Measurements from ENCODE around the gene ATP5ME.

Gene ATP5ME

GRCh38 chr4:628311-628741, 45.8 kb downstream of the ATP5ME start:
- no peak for DNase-seq (ENCODE audit: low read depth)
- TF ChIP-seq CTCF (conservative IDR thresholded peaks at IDR 0.05; ENCODE audit: low read depth, low read length): no peak
- no peak overlapping the region for H3K4me3 ChIP-seq (ENCODE audit: low read length)

GRCh38 chr4:627347-628125, 46.5 kb downstream of the ATP5ME start:
- DNase-seq (ENCODE audit: low read depth): no peak
- H3K4me3 ChIP-seq (ENCODE audit: low read length): no peak overlapping the region
- TF ChIP-seq CTCF (conservative IDR thresholded peaks at IDR 0.05; ENCODE audit: low read depth, low read length): no peak

DNA sequence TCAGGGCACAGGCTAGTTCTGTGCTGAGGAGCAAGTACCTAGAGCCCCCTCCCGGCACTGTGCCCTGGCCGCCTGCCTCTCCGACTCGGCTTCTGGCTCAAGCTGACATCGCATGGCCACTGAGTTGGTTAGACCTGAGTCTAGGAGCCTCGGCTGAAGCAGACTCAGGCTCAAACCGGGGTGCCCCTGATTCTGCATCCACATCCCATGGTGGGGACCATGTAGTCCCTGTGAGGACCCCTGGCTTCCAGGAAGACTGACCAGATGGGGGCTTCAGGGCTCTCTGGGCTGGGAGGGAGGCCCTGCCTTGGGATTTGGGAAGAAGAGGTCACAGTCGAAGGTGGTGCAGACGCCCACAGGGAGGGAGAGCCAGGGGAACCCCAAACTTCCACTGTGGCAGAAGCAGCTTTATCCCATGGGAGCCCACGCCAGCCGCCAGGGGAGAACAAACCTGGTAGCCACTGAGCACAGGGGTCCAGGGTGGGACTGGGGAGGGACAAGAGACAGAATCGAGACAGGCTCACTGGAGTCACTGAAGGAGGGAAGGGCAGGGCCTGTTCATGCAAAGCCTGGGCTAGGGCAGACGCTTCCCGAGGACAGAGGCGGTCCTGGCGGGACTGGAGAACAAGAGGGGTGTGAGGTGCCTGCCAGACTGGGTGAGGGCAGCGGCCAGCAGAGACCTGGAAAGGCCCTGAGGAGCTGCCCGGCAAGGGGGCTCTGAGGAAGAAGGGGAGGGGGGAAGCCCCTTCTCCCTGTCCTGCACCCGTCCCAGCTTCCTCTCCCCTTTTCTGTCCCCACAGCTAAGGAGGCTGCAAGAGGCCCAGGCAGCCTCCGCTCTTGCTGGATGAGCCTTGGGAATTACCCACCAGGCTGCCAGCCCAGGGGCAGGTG, 47.6 kb downstream of the ATP5ME start:
- DNase-seq (ENCODE audit: low read depth): no peak
- no peak for TF ChIP-seq CTCF (conservative IDR thresholded peaks at IDR 0.05; ENCODE audit: low read depth, low read length)
- no peak overlapping the region for H3K4me3 ChIP-seq (ENCODE audit: low read length)

DNA sequence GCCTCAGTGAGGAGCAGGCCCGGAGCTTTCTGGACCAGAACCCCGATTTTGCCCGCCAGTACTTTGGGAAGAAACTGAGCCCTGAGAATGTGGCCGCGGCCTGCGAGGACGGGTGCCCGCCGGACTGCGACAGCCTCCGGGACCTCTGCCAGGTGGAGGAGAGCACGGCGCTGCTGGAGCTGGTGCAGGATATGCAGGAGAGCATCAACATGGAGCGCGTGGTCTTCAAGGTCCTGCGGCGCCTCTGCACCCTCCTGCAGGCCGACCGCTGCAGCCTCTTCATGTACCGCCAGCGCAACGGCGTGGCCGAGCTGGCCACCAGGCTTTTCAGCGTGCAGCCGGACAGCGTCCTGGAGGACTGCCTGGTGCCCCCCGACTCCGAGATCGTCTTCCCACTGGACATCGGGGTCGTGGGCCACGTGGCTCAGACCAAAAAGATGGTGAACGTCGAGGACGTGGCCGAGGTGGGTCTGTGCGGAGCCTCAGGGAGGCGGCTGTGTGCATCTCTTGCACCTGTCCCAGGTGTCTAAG, 48.4 kb downstream of the ATP5ME start:
- H3K4me3 ChIP-seq (ENCODE audit: low read length): no peak overlapping the region
- no peak for TF ChIP-seq CTCF (conservative IDR thresholded peaks at IDR 0.05; ENCODE audit: low read depth, low read length)

GRCh38 chr4:624705-625590, 49.1 kb downstream of the ATP5ME start, which contains the start of gene PDE6B:
Gene PDE6B (plus strand): TSS chr4:625573. CDS start chr4:625627, 54 bp downstream.
- DNase-seq (ENCODE audit: low read depth): peak; percentile 18
- no peak within 1 kb of the TSS for H3K4me3 ChIP-seq (ENCODE audit: low read length)
- no peak for TF ChIP-seq CTCF (conservative IDR thresholded peaks at IDR 0.05; ENCODE audit: low read depth, low read length)

More for the DNA sequence above, 48.4 kb downstream of the ATP5ME start:
- DNase-seq (ENCODE audit: low read depth): no peak

DNA sequence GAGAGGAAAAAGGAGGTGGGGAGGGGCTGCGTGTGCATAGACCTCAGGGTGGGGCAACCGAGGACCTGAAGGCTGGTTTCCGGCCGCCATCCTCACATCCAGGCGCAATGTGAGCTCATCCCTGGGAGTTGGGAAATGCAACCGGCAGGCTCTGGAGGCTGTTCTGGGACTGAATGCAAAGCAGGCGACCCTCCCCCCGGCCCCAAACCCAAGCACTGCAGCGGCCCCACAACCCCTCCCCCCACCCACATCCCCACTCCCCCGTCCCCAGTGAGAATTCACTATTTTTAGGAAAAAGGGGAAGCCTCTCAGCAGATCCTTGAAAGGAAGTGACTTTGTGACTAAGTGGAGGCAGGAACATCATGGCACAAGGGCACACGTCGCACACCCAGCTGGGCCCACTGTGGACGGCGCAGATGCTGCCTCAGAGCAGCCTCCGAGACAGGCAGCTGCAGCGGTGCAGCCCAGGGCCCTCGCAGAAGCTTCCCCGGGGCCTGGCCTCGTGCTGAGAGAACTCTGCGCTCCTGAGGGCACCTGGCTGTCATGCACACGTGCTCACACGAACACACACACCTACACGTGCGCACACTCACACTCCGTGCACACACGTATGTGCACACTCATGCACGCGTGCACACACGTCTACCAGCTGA, 50.0 kb downstream of the ATP5ME start:
- DNase-seq (ENCODE audit: low read depth): no peak
- TF ChIP-seq CTCF (conservative IDR thresholded peaks at IDR 0.05; ENCODE audit: low read depth, low read length): no peak
- H3K4me3 ChIP-seq (ENCODE audit: low read length): no peak overlapping the region
